Measurements from ENCODE around the gene FLYWCH1. TPM values are rescaled to one million over a fixed set of nuclear protein-coding genes. Genes with fewer than 3 reads are reported as not detected.

The FLYWCH1 gene
- total and polyA plus RNA-seq, 10 of the 15 experiments (the other 5 are each of a cell fraction or from before 2014, with no cell fraction given), result 0.47 to 33.8 (median 11.2) TPM

DNA sequence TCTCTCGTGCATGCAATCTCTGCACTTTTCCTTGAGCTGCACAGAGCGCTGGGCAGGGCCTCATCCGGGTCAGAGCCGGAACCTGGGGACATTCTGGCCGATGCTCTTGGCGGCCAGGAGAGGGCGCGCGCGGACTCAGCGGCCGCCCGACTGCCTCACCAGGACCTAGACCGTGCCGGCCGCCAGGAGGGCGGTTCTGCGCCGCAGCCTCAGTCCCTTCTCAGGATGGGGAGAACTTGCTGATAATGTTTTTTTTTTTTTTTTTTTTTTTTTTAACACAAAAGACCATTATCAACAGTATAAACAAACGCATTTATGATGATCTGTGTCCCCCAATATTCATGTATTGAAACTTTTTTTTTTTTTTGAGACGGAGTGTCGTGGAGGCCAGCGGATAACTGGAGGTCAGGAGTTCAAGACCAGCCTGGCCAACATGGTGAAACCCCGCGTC lies 36.8 kb upstream of the FLYWCH1 start (continued):
- TF ChIP-seq ZNF592 (IDR thresholded peaks at IDR 0.05) (no peak), CHD1 (IDR thresholded peaks at IDR 0.05; ENCODE audit: low read depth, low read length) (no peak), SP1 (IDR thresholded peaks at IDR 0.05; ENCODE audit: low read depth, low read length) (no peak), CBFB (IDR thresholded peaks at IDR 0.05; ENCODE audit: low read depth) (no peak), CBX5 (IDR thresholded peaks at IDR 0.05; ENCODE audit: low read depth) (no peak), ZNF217 (IDR thresholded peaks at IDR 0.05) (no peak), ZSCAN29 (IDR thresholded peaks at IDR 0.05) (no peak), ZNF384 (IDR thresholded peaks at IDR 0.05; ENCODE audit: borderline replicate concordance, low read depth, low read length) (0 out of 2 replicates have a peak, but pooled peaks have one; percentile 18), GABPA (IDR thresholded peaks at IDR 0.05; ENCODE audit: low read depth) (no peak), SMC3 (IDR thresholded peaks at IDR 0.05; ENCODE audit: borderline replicate concordance, low read length) (peak; percentile 86), IKZF2 (IDR thresholded peaks at IDR 0.05) (no peak), HSF1 (IDR thresholded peaks at IDR 0.05; ENCODE audit: low read depth, low read length) (no peak), IKZF1 (conservative IDR thresholded peaks at IDR 0.05) (no peak), FOS (IDR thresholded peaks at IDR 0.05; ENCODE audit: borderline replicate concordance, extremely low read depth, insufficient read length) (no peak), FOXK2 (IDR thresholded peaks at IDR 0.05) (no peak), PAX8 (IDR thresholded peaks at IDR 0.05) (no peak)
- TF ChIP-seq, protein P1, sequence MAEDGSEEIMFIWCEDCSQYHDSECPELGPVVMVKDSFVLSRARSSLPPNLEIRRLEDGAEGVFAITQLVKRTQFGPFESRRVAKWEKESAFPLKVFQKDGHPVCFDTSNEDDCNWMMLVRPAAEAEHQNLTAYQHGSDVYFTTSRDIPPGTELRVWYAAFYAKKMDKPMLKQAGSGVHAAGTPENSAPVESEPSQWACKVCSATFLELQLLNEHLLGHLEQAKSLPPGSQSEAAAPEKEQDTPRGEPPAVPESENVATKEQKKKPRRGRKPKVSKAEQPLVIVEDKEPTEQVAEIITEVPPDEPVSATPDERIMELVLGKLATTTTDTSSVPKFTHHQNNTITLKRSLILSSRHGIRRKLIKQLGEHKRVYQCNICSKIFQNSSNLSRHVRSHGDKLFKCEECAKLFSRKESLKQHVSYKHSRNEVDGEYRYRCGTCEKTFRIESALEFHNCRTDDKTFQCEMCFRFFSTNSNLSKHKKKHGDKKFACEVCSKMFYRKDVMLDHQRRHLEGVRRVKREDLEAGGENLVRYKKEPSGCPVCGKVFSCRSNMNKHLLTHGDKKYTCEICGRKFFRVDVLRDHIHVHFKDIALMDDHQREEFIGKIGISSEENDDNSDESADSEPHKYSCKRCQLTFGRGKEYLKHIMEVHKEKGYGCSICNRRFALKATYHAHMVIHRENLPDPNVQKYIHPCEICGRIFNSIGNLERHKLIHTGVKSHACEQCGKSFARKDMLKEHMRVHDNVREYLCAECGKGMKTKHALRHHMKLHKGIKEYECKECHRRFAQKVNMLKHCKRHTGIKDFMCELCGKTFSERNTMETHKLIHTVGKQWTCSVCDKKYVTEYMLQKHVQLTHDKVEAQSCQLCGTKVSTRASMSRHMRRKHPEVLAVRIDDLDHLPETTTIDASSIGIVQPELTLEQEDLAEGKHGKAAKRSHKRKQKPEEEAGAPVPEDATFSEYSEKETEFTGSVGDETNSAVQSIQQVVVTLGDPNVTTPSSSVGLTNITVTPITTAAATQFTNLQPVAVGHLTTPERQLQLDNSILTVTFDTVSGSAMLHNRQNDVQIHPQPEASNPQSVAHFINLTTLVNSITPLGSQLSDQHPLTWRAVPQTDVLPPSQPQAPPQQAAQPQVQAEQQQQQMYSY (CRISPR knock-in tag; IDR thresholded peaks at IDR 0.05), result no peak
- TF ChIP-seq, protein P2, sequence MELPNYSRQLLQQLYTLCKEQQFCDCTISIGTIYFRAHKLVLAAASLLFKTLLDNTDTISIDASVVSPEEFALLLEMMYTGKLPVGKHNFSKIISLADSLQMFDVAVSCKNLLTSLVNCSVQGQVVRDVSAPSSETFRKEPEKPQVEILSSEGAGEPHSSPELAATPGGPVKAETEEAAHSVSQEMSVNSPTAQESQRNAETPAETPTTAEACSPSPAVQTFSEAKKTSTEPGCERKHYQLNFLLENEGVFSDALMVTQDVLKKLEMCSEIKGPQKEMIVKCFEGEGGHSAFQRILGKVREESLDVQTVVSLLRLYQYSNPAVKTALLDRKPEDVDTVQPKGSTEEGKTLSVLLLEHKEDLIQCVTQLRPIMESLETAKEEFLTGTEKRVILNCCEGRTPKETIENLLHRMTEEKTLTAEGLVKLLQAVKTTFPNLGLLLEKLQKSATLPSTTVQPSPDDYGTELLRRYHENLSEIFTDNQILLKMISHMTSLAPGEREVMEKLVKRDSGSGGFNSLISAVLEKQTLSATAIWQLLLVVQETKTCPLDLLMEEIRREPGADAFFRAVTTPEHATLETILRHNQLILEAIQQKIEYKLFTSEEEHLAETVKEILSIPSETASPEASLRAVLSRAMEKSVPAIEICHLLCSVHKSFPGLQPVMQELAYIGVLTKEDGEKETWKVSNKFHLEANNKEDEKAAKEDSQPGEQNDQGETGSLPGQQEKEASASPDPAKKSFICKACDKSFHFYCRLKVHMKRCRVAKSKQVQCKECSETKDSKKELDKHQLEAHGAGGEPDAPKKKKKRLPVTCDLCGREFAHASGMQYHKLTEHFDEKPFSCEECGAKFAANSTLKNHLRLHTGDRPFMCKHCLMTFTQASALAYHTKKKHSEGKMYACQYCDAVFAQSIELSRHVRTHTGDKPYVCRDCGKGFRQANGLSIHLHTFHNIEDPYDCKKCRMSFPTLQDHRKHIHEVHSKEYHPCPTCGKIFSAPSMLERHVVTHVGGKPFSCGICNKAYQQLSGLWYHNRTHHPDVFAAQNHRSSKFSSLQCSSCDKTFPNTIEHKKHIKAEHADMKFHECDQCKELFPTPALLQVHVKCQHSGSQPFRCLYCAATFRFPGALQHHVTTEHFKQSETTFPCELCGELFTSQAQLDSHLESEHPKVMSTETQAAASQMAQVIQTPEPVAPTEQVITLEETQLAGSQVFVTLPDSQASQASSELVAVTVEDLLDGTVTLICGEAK (IDR thresholded peaks at IDR 0.05; ENCODE audit: borderline replicate concordance), result no peak
